GM12801 (cell line): ENCODE results near the gene AEBP1.

Experiments used
- CTCF ChIP-seq: IDR thresholded peaks from one replicate; pipeline ENCODE4 v1.5.1; 2011; ENCODE audit warnings: control low read depth; ENCODE audit not compliant: insufficient read length; ENCODE audit errors: extremely low read depth

The AEBP1 gene

DNA sequence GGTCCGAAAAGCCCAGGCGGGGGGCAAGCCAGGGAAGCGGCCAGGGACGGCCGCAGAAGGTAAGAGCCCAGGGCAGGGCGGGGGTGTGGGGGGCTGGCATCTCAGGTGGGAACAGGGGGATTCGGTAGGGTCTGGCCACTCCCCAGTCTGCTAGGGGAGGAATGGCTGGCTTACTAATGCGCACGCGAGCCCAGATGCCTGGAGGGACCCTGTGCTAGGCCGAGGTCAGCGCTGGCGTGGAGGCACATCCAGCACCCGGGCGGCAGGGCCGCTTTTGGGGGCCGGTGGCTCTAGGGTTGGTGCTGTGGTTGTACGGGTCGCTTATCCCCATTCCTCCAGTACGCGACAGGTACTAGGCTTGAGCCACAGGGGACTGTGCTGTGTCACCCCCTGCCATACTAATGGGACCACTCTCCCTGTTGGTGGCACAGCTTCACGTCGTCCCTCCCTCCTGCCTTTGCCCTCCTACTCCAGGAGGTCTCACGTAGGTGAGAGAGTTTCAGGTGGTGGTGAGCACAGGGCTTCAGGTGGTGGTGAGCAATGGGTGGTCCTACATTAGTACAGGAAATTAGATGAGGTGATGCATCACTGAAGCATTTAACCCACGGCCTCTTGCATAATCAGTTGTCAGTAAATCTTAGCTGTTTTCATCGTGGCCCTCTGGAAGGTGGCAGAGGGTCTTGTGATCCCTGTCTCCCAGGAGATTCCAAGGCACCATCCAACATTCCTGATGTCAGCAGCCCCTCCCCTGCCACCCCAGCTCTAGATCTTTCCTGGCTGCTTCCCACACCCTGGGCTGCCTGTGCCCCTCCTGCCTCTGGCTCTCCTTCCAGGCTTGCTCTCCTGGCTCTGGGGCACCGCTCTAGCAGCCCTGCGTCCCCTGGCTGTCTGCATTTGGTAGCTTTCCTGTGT lies 971 bp downstream of the AEBP1 start:
- TF ChIP-seq CTCF, result no peak

DNA sequence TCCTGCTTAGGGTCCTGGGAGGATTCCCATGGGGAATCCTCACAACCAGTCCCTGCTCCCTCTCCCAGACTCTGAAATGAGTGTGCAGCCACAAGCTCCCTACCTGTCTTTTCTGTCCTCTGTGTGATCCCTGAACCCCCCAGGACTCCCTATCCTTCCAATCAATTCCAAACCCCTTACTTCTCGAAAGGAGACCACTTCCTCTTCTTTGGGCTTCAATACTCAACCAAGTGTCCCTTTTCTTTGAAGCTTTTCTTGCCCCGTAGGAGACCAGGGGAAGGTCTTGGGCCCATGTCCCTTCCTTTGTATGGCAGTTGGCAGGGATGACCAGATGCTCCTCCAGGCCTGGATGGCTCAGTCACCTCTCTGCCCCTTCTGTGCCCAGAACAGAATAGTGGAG lies 1.7 kb downstream of the AEBP1 start:
- TF ChIP-seq CTCF, result no peak

DNA sequence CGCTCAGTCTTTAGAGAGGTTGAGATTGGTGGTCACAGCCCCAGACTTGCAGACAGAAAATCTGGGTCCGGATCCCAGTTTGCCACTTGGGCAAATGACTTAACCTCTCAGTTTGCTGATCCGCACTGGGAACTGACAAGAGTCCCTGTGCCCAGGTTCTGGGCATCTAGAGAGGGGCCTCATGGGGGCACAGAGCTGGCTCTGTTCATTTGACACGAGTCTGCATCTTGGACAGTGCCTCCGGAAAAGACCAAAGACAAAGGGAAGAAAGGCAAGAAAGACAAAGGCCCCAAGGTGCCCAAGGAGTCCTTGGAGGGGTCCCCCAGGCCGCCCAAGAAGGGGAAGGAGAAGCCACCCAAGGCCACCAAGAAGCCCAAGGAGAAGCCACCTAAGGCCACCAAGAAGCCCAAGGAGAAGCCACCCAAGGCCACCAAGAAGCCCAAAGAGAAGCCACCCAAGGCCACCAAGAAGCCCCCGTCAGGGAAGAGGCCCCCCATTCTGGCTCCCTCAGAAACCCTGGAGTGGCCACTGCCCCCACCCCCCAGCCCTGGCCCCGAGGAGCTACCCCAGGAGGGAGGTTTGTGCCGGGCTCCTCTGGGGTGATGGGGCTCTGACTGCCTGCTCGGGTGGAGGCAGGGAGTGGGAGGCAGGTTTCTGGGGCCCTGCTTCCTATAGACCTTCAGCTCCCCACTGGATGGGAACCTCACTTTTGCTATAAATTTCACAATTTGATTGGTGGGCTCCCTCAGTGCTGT lies 2.3 kb downstream of the AEBP1 start:
- no peak for TF ChIP-seq CTCF

- no peak for TF ChIP-seq CTCF
Measured at GRCh38 chr7:44107116-44107960, 3.2 kb downstream of the AEBP1 start.

DNA sequence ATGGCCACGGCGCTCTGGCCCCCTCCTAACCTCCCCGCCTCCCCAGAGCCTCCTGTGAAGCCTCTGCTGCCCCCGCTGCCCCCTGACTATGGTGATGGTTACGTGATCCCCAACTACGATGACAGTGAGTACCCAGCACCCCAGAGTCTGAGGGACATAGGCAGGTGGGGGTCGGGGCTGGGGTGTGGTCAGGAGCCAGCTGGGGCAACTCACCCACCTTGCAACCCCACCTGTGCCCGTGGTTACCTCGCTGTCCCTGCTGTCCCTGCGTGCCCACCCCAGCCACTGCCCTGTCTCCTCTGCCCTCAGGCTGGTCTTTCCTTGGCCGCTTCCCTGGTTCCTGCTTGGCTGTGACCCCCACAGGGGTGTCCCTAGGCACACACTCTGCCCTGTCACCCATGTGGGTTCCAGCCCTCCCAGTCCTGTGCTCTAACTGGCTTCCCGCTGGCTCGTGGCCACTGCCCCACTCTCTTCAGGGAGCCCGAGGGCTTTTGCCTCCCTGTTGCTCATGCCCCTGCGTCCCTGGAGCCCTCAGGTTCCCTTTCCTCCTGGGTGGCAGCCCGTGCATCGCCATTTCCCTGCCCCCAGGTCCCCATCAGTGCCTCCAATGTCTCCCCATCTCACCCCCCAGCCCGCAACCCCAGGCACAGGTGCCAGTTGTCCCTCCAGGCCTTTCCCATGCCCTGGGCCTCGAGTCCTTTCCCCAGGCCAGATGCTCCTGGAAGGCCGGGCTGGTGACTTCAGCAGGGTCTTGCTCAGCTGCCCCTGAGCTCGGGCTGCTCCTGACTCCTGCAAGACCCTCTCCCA lies 4.0 kb downstream of the AEBP1 start:
- TF ChIP-seq CTCF, result no peak

GRCh38 chr7:44108768-44109750 lies 4.9 kb downstream of the AEBP1 start:
- no peak for TF ChIP-seq CTCF
